ENCODE measurements around the gene PAPPA2.

PAPPA2 gene

DNA sequence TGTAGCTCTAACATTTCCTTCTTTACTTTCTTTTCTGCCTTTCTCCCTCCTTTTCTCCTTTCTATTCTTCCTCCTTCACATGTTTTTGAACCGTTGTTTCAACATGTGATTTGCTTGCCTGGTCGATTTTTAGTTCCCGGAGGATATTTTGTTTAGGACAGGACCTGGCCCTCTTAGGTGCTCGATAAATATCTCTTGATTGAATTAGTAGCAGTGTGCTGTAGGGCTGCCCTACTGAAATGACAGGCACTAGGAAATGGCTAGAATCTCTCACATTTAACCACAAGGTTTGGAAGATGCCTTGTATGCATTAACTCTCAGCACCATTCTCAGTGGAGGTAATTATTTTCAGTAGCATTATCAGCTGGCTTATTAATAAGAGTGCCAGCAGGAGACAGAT, 305.6 kb downstream of the PAPPA2 start:
- TF ChIP-seq, protein P1, sequence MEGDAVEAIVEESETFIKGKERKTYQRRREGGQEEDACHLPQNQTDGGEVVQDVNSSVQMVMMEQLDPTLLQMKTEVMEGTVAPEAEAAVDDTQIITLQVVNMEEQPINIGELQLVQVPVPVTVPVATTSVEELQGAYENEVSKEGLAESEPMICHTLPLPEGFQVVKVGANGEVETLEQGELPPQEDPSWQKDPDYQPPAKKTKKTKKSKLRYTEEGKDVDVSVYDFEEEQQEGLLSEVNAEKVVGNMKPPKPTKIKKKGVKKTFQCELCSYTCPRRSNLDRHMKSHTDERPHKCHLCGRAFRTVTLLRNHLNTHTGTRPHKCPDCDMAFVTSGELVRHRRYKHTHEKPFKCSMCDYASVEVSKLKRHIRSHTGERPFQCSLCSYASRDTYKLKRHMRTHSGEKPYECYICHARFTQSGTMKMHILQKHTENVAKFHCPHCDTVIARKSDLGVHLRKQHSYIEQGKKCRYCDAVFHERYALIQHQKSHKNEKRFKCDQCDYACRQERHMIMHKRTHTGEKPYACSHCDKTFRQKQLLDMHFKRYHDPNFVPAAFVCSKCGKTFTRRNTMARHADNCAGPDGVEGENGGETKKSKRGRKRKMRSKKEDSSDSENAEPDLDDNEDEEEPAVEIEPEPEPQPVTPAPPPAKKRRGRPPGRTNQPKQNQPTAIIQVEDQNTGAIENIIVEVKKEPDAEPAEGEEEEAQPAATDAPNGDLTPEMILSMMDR (IDR thresholded peaks at IDR 0.05; ENCODE audit: low read depth, low read length) = no peak

DNA sequence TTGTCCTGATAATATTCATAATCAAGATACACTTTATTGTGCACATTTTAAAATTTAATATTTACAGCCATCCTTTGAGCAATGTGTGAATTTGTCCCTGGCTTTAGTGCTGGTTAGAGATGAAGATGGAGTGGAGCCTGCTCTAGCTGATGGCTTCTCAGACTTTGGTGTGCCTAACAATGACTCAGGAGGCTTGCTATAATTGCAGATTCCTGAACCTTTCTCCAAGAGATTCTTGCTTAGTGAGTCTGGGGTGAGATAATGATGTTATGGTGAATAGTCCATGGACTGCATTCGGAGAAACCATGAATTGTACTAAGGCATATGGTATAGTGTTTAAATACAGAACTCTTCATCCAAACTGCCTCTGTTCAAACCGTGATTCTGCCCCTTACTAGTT, 307.1 kb downstream of the PAPPA2 start:
- DNase-seq (ENCODE audit: extremely low read depth, low read depth) = no peak
- TF ChIP-seq, protein P1 (IDR thresholded peaks at IDR 0.05; ENCODE audit: low read depth, low read length) = no peak

More for the DNA sequence above, 305.6 kb downstream of the PAPPA2 start:
- no peak for DNase-seq (ENCODE audit: extremely low read depth, low read depth)

DNA sequence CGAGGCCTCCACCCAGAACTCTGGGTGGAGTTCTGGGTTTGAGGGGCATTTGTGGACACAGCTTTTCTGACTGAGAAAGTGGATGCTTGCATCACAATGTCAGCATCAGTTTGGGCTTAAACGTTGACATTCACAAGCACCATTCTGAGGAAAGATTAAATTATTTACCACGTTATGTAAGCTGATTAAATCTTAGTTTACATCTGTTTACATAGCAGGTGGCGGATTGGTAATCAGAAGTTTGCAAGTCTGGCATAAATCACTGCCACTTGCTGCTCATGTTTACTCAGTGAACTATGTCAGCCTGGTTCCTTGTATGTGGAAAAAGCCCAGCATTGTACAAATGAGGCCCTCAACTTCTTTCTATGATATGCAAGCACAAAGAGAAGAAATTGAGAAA, 310.1 kb downstream of the PAPPA2 start:
- TF ChIP-seq, protein P1 (IDR thresholded peaks at IDR 0.05; ENCODE audit: low read depth, low read length) = no peak
- DNase-seq (ENCODE audit: extremely low read depth, low read depth) = no peak

DNA sequence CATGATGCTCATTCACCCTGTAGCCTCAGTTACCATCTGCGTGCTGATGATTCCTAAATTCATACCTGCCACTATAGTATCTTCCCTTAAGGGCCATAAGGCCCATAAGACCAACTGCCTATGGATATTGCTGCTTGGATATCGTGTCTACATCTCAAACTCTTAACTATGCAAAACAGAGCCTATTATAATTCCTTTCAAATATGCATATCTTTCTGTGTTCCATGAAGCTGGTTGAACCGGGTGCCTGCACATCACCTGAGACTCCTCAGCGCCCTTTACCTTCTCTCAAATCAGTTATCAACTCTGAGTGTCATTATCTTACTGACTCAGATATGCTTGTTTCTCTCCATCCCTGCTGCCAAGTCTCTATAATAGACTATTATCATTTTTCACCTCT, 311.2 kb downstream of the PAPPA2 start:
- no peak for DNase-seq (ENCODE audit: extremely low read depth, low read depth)
- TF ChIP-seq, protein P1 (IDR thresholded peaks at IDR 0.05; ENCODE audit: low read depth, low read length) = no peak

DNA sequence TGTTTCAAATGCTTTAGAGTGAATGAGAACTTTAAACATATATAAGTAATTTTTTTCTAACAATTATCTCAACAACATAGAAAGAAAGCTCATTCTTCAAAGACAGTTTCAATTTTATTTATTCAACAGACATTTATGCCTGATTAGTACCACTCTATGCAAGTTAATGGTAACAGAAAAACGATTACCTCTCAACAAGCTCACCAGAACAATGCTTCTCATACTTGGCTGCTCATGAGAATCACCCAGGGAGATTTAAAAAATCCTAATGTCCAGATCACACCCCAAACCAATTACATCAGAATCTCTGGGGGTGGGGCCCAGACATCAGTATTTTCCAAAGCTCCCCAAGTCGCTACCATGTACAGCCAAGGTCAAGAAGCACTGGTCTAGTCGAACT, 312.4 kb downstream of the PAPPA2 start:
- TF ChIP-seq, protein P1 (IDR thresholded peaks at IDR 0.05; ENCODE audit: low read depth, low read length) = no peak
- DNase-seq (ENCODE audit: extremely low read depth, low read depth) = no peak

DNA sequence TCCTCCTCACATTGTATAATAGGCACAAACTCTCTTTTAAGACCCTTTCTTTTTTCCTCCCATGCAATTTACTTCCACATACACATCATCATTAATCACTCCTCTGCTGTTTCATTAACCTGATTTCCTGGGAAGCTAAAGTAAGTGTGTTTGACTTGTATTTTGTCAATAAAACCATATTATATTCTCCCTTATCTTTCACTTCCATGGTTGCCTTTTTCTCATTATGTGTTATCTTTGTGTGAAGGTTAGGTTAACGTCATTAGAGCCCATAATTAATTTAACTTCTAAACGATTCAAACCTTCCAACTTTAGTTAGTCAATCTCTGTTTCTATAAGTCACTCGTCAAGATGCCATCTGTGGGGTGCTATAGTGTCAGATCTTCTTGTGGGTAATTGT, 313.0 kb downstream of the PAPPA2 start:
- no peak for DNase-seq (ENCODE audit: extremely low read depth, low read depth)
- TF ChIP-seq, protein P1 (IDR thresholded peaks at IDR 0.05; ENCODE audit: low read depth, low read length) = no peak

DNA sequence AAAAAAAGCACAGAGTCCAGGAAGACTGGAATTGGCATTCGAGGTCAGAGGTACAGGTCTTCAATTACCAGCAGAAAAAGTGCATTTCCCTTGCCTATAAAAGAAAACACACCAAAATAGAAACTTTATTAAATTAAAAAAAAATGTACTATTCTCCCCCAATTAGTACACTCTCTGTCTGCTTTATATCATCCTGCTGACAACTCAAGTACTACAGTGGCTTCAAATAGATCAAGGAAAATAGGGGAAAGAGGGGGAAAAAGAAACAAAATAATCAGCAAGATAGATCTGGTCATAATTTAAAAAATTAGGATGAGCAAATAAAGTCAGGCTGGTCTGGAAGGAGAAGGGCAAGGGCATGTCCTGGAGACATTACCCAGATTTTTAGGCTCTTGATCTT, 315.1 kb downstream of the PAPPA2 start:
- TF ChIP-seq, protein P1 (IDR thresholded peaks at IDR 0.05; ENCODE audit: low read depth, low read length) = no peak
- DNase-seq (ENCODE audit: extremely low read depth, low read depth) = no peak

All from AG09319 (cell line).